Esophagus muscularis mucosa (tissue), 3 donors: Measurements from ENCODE around the gene TMIGD1.

Experiments
- CTCF ChIP-seq, 3 experiments: fragments of 200-600 bp in 2 of 3; fragments of 450-650 bp in 1 of 3; sonication (generic) in 2 of 3; IDR thresholded peaks; one replicate each; pipeline ENCODE4 v1.5.1; 2017 to 2019; ENCODE audit warnings: antibody characterized with exemption in 3 of 3, mild to moderate bottlenecking in 2 of 3, moderate library complexity in 1 of 3
- POLR2A ChIP-seq: fragments of 450-650 bp; IDR thresholded peaks from one replicate; pipeline ENCODE4 v1.6.1; 2017; ENCODE audit warnings: antibody characterized with exemption, moderate library complexity, mild to moderate bottlenecking, low read depth
- POLR2AphosphoS5 ChIP-seq, 2 donors: sonication (generic); formaldehyde crosslinking; IDR thresholded peaks; one replicate each; pipeline ENCODE4 v1.6.1; 2017; ENCODE audit warnings: antibody characterized with exemption in 2 of 2

GRCh38 chr17:30273373-30273772, 60.5 kb downstream of the TMIGD1 start:
- TF ChIP-seq CTCF (IDR thresholded peaks at IDR 0.05) (no peak), POLR2A (no peak), POLR2AphosphoS5 (IDR thresholded peaks at IDR 0.05) (no peak)
